Activated CD8-positive, alpha-beta T cell treated with anti-CD3 and anti-CD28 coated beads for 36 hours (primary cell): Measurements from ENCODE around the gene MDK. TPM values are rescaled to one million over a fixed set of nuclear protein-coding genes. Genes with fewer than 3 reads are reported as not detected.

ENCODE experiments used
- ATAC-seq: fragments of 200-7000 bp; cut with Tn5 transposase; one replicate; pipeline ENCODE4 v1.10.0; 2021; ENCODE audit warnings: mild to moderate bottlenecking, moderate library complexity
- CTCF ChIA-PET: fragments of 350-600 bp; sonication (Branson Sonifier 250); formaldehyde crosslinking; loops from one replicate; lab custom pipeline; 2021; ENCODE audit warnings: antibody characterized with exemption; lab: Charles Lee
- POLR2A ChIA-PET: fragments of 350-600 bp; sonication (Branson Sonifier 250); formaldehyde crosslinking; loops from one replicate; lab custom pipeline; 2021; ENCODE audit warnings: antibody characterized with exemption; lab: Charles Lee
- DNase-seq: peaks from one replicate; pipeline ENCODE4 v3.0.0-alpha.2; 2020
- H3K27ac Mint-ChIP-seq: one replicate; pipeline ENCODE4 v1.8.0; 2021; ENCODE audit warnings: mild to moderate bottlenecking, mixed read lengths
- H3K27me3 Mint-ChIP-seq: one replicate; pipeline ENCODE4 v1.8.0; 2021; ENCODE audit warnings: mixed read lengths
- H3K36me3 Mint-ChIP-seq: one replicate; pipeline ENCODE4 v1.8.0; 2021; ENCODE audit warnings: low read depth, mixed read lengths
- H3K4me1 Mint-ChIP-seq: one replicate; pipeline ENCODE4 v1.8.0; 2021; ENCODE audit warnings: low read depth, mixed read lengths
- H3K4me3 Mint-ChIP-seq: one replicate; pipeline ENCODE4 v1.8.0; 2021; ENCODE audit warnings: mild to moderate bottlenecking, moderate library complexity, mixed read lengths
- H3K9me3 Mint-ChIP-seq: one replicate; pipeline ENCODE4 v1.8.0; 2021; ENCODE audit warnings: mixed read lengths
- CTCF ChIP-seq: fragments of 200-600 bp; IDR thresholded peaks from one replicate; pipeline ENCODE4 v1.8.0; 2022; ENCODE audit warnings: antibody characterized with exemption, mild to moderate bottlenecking
- intact Hi-C: fragments of 100-400 bp; cut with micrococcal nuclease; formaldehyde crosslinking; loops from one replicate; pipeline ENCODE4 v1.10.0; 2022
- total RNA-seq, 2 experiments: library from RNA; stranded (reverse); gene quantifications; one replicate each; pipeline ENCODE4 v1.2.3, GENCODE V29; 2021

The MDK gene
- total RNA-seq, 2 experiments from 2014 or later: 4.2 to 4.9 TPM

DNA sequence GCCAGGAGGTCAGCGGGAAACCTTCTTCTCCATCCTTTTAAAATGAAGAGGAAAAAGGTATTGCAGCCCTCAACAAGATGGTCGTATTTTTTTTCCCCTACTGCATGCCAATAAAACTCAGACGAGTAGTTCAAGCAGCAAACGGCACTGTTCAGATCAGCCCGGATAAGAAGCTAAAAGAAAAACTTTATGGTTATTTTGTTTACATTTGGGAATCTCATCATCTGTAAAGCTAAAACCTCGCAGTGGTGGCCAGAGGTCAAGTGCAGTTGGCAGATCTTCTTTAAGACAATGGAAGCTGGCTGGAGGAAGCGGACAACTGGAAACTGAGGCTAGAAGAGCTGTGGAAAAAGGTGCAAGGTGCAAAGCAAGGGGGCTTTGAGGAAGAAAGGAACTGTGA, 41.1 kb downstream of the MDK start:
- TF ChIP-seq CTCF: no peak
- Mint-ChIP-seq H3K4me1 (peaks cover 9% of the 10 kb centered on the region), H3K9me3 (no peaks in the 10 kb centered on the region), H3K27me3 (no peaks in the 10 kb centered on the region), H3K36me3 (peaks cover 12% of the 10 kb centered on the region), H3K27ac (no peak overlapping the region), H3K4me3 (no peak overlapping the region)
- intact Hi-C loops: no loop called here
- ATAC-seq (no peak), DNase-seq (no peak)
- ChIA-PET CTCF (interaction anchor here (1.1 to 2.2 kb wide), 2 partner anchors 33 to 107 kb away, joined by 5 read pairs; no protein-coding TSS in a partner anchor), POLR2A (no interaction called here)

DNA sequence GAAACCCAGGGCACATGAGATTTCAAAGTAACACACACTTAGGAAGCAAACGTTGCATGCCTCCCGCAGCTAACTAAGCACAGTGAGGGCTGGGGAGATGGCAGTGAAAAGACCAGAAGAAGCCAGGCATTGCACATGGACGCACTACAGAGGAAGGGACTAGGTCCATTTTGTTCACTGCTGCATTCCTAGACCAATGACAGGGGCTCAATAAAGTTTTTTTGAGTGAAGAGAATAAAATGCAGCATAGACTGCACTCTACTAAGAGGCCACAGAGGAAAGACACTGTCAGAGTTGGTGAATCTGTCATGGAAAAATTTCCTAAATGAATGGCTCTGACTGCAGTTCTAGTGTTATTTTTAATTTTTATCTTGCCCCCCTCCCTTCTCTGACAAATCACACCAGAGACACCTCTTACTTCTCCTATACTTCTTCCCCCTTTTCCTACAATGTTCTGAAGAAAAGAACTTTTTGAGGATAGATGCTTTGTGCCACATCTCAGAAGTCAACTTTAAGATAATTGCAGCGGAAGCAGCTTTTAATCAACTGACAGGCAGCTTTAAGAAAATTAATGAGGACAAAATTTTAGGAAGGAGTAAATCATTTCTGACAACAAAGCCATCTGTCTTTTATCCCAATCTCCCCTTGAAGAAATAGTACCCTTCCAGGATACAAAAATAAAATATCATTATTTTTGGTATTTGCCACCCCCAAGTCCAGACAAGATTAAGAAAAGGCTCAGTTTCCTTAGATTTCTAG, 44.9 kb downstream of the MDK start:
- DNase-seq (no peak), ATAC-seq (no peak)
- Mint-ChIP-seq H3K27me3 (no peaks in the 10 kb centered on the region), H3K4me1 (no peaks in the 10 kb centered on the region), H3K27ac (no peak overlapping the region), H3K9me3 (no peaks in the 10 kb centered on the region), H3K4me3 (no peak overlapping the region), H3K36me3 (peaks cover 16% of the 10 kb centered on the region)
- CTCF ChIA-PET: no interaction called here
- TF ChIP-seq CTCF: no peak
- POLR2A ChIA-PET: no interaction called here
- intact Hi-C loops: no loop called here

DNA sequence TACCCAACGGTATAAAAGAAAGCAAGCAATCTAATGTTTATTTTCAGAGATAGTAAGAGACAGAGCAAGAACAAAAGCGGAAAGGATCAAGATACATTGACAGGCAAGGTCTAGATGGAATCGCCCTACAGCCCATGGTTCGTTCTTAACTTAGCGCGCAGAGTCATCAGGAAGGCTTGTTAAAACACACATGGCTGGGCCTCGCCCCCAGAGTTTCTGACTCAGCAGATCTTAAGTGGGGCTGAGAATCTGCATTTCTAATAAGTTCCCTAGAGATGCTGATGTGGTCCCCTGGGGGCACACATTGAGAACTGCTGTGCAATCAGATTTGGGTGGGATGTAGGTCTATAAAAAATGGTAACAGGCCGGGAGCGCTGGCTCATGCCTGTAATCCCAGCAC, 45.9 kb downstream of the MDK start:
- no peak for DNase-seq
- no peak overlapping the region for H3K4me3 Mint-ChIP-seq
- peaks cover 13% of the 10 kb centered on the region for H3K36me3 Mint-ChIP-seq
- ChIA-PET POLR2A (no interaction called here), CTCF (no interaction called here)
- no peaks in the 10 kb centered on the region for H3K4me1 Mint-ChIP-seq
- ATAC-seq: no peak
- no peak overlapping the region for H3K27ac Mint-ChIP-seq
- no peak for TF ChIP-seq CTCF
- intact Hi-C loops: no loop called here
- no peaks in the 10 kb centered on the region for H3K27me3 Mint-ChIP-seq
- no peaks in the 10 kb centered on the region for H3K9me3 Mint-ChIP-seq

- H3K4me3 Mint-ChIP-seq: no peak overlapping the region
- no peak overlapping the region for H3K27ac Mint-ChIP-seq
- intact Hi-C loops: no loop called here
- ChIA-PET POLR2A (no interaction called here), CTCF (interaction anchor here (2.2 kb wide), 1 partner anchor 22 kb away, joined by 6 read pairs; no protein-coding TSS in a partner anchor)
- no peaks in the 10 kb centered on the region for H3K9me3 Mint-ChIP-seq
- peaks cover 10% of the 10 kb centered on the region for H3K36me3 Mint-ChIP-seq
- no peak for ATAC-seq
- no peak for TF ChIP-seq CTCF
- no peaks in the 10 kb centered on the region for H3K4me1 Mint-ChIP-seq
- DNase-seq: no peak
- H3K27me3 Mint-ChIP-seq: no peaks in the 10 kb centered on the region
Measured at GRCh38 chr11:46429717-46430116, 48.2 kb downstream of the MDK start.

GRCh38 chr11:46431211-46431610, 49.7 kb downstream of the MDK start:
- DNase-seq (no peak), ATAC-seq (no peak)
- H3K4me3 Mint-ChIP-seq: no peak overlapping the region
- no peaks in the 10 kb centered on the region for H3K9me3 Mint-ChIP-seq
- peaks cover 10% of the 10 kb centered on the region for H3K36me3 Mint-ChIP-seq
- no peaks in the 10 kb centered on the region for H3K4me1 Mint-ChIP-seq
- POLR2A ChIA-PET: no interaction called here
- intact Hi-C loops: no loop called here
- no peaks in the 10 kb centered on the region for H3K27me3 Mint-ChIP-seq
- CTCF ChIA-PET: interaction anchor here (1.5 to 2.2 kb wide), 2 partner anchors 20 to 32 kb away, joined by 4 to 6 read pairs; no protein-coding TSS in a partner anchor
- H3K27ac Mint-ChIP-seq: no peak overlapping the region
- no peak for TF ChIP-seq CTCF
